HEK293 (cell line): Measurements from ENCODE around the gene CCDC57.
A peak's percentile ranks its signal among the peaks of the same experiment; 100 is the strongest.

Experiments used
- BCL11A ChIP-seq: fragments of 450-650 bp; formaldehyde crosslinking; IDR thresholded peaks from 2 replicates; pipeline ENCODE4 v1.5.1; 2016; ENCODE audit warnings: low read depth, missing biosample characterization, missing genetic modification characterization
- BCL11B ChIP-seq: fragments of 450-650 bp; formaldehyde crosslinking; IDR thresholded peaks from 2 replicates; pipeline ENCODE4 v1.5.1; 2016; ENCODE audit warnings: low read depth, missing biosample characterization, missing genetic modification characterization
- GFI1B ChIP-seq: fragments of 450-650 bp; formaldehyde crosslinking; IDR thresholded peaks from 2 replicates; pipeline ENCODE4 v1.5.1; 2016; ENCODE audit warnings: missing biosample characterization, missing genetic modification characterization
- GLIS2 ChIP-seq: fragments of 450-650 bp; formaldehyde crosslinking; IDR thresholded peaks from 2 replicates; pipeline ENCODE4 v1.5.1; 2016; ENCODE audit warnings: missing biosample characterization, missing genetic modification characterization
- KLF16 ChIP-seq: fragments of 450-650 bp; formaldehyde crosslinking; IDR thresholded peaks from 2 replicates; pipeline ENCODE4 v1.5.1; 2017; ENCODE audit warnings: missing biosample characterization, missing genetic modification characterization
- KLF9 ChIP-seq: fragments of 450-650 bp; formaldehyde crosslinking; IDR thresholded peaks from 2 replicates; pipeline ENCODE4 v1.5.1; 2016; ENCODE audit warnings: missing biosample characterization, missing genetic modification characterization, low read depth
- OSR2 ChIP-seq: fragments of 450-650 bp; formaldehyde crosslinking; IDR thresholded peaks from 2 replicates; pipeline ENCODE4 v1.5.1; 2016; ENCODE audit warnings: missing biosample characterization, missing genetic modification characterization
- PRDM1 ChIP-seq: fragments of 450-650 bp; formaldehyde crosslinking; IDR thresholded peaks from 2 replicates; pipeline ENCODE4; 2016; ENCODE audit warnings: missing biosample characterization, missing genetic modification characterization
- SCRT2 ChIP-seq: fragments of 450-650 bp; formaldehyde crosslinking; IDR thresholded peaks from 2 replicates; pipeline ENCODE4 v1.5.1; 2016; ENCODE audit warnings: missing biosample characterization, missing genetic modification characterization
- ZFP69B ChIP-seq: fragments of 450-650 bp; formaldehyde crosslinking; IDR thresholded peaks from 2 replicates; pipeline ENCODE4 v1.5.1; 2016; ENCODE audit warnings: missing biosample characterization, missing genetic modification characterization
- ZNF157 ChIP-seq: fragments of 450-650 bp; formaldehyde crosslinking; IDR thresholded peaks from 2 replicates; pipeline ENCODE4 v1.5.1; 2016; ENCODE audit warnings: missing biosample characterization, missing genetic modification characterization
- ZNF202 ChIP-seq: fragments of 450-650 bp; formaldehyde crosslinking; IDR thresholded peaks from 2 replicates; pipeline ENCODE4 v1.5.1; 2016; ENCODE audit warnings: missing biosample characterization, missing genetic modification characterization, borderline replicate concordance
- ZNF214 ChIP-seq: fragments of 450-650 bp; formaldehyde crosslinking; IDR thresholded peaks from 2 replicates; pipeline ENCODE4 v1.5.1; 2017; ENCODE audit warnings: missing biosample characterization, mild to moderate bottlenecking, missing genetic modification characterization, borderline replicate concordance
- ZNF302 ChIP-seq: fragments of 450-650 bp; formaldehyde crosslinking; IDR thresholded peaks from 2 replicates; pipeline ENCODE4 v1.5.1; 2016; ENCODE audit warnings: missing biosample characterization, missing genetic modification characterization, low read depth
- ZNF311 ChIP-seq: fragments of 450-650 bp; formaldehyde crosslinking; IDR thresholded peaks from 2 replicates; pipeline ENCODE4 v1.5.1; 2017; ENCODE audit warnings: missing biosample characterization, missing genetic modification characterization, borderline replicate concordance
- ZNF548 ChIP-seq: fragments of 450-650 bp; formaldehyde crosslinking; IDR thresholded peaks from 2 replicates; pipeline ENCODE4 v1.5.1; 2016; ENCODE audit warnings: missing biosample characterization, missing genetic modification characterization
- ZNF555 ChIP-seq: fragments of 450-650 bp; formaldehyde crosslinking; conservative IDR thresholded peaks from 2 replicates; pipeline ENCODE4 v1.5.1; 2017; ENCODE audit warnings: missing biosample characterization, mild to moderate bottlenecking, missing genetic modification characterization, inconsistent platforms
- ZNF558 ChIP-seq: fragments of 450-650 bp; formaldehyde crosslinking; IDR thresholded peaks from 2 replicates; pipeline ENCODE4 v1.5.1; 2016; ENCODE audit warnings: missing biosample characterization, missing genetic modification characterization
- ZNF560 ChIP-seq: fragments of 450-650 bp; formaldehyde crosslinking; IDR thresholded peaks from 2 replicates; pipeline ENCODE4 v1.5.1; 2017; ENCODE audit warnings: missing biosample characterization, missing genetic modification characterization, borderline replicate concordance
- ZNF571 ChIP-seq: fragments of 450-650 bp; formaldehyde crosslinking; IDR thresholded peaks from 2 replicates; pipeline ENCODE4 v1.5.0; 2017; ENCODE audit warnings: missing biosample characterization, missing genetic modification characterization
- ZNF621 ChIP-seq: fragments of 450-650 bp; formaldehyde crosslinking; IDR thresholded peaks from 2 replicates; pipeline ENCODE4 v1.5.1; 2017; ENCODE audit warnings: missing biosample characterization, missing genetic modification characterization
- ZNF658 ChIP-seq: fragments of 450-650 bp; formaldehyde crosslinking; IDR thresholded peaks from 2 replicates; pipeline ENCODE4; 2016; ENCODE audit warnings: missing biosample characterization, missing genetic modification characterization
- ZNF768 ChIP-seq: fragments of 450-650 bp; formaldehyde crosslinking; IDR thresholded peaks from 2 replicates; pipeline ENCODE4 v1.5.1; 2018; ENCODE audit warnings: missing biosample characterization, mild to moderate bottlenecking, missing genetic modification characterization
- ZNF792 ChIP-seq: fragments of 450-650 bp; formaldehyde crosslinking; IDR thresholded peaks from 2 replicates; pipeline ENCODE4 v1.5.1; 2016; ENCODE audit warnings: missing biosample characterization, missing genetic modification characterization
- ZSCAN23 ChIP-seq: fragments of 450-650 bp; formaldehyde crosslinking; IDR thresholded peaks from 2 replicates; pipeline ENCODE4 v1.5.1; 2016; ENCODE audit warnings: missing biosample characterization, missing genetic modification characterization
- ZSCAN30 ChIP-seq: fragments of 450-650 bp; IDR thresholded peaks from 2 replicates; pipeline ENCODE4 v1.5.1; 2018; ENCODE audit warnings: missing biosample characterization, mild to moderate bottlenecking, missing genetic modification characterization, moderate library complexity
- TF ChIP-seq, protein P1 (sequence below): IDR thresholded peaks from 2 replicates; pipeline ENCODE4 v1.6.1; 2011; ENCODE audit warnings: mild to moderate bottlenecking, low read depth, low read length, borderline replicate concordance
- TF ChIP-seq, protein P2 (sequence below): sonication (generic); formaldehyde crosslinking; IDR thresholded peaks from 2 replicates; pipeline ENCODE4 v1.8.1; 2022; ENCODE audit warnings: mild to moderate bottlenecking, moderate library complexity, missing genetic modification reagents
- TF ChIP-seq, protein P3 (sequence below): fragments of 450-650 bp; formaldehyde crosslinking; IDR thresholded peaks from 2 replicates; pipeline ENCODE4 v1.5.1; 2016; ENCODE audit warnings: missing biosample characterization, missing genetic modification characterization
- TF ChIP-seq, protein P4 (sequence below): fragments of 450-650 bp; formaldehyde crosslinking; IDR thresholded peaks from 2 replicates; pipeline ENCODE4 v1.5.1; 2016; ENCODE audit warnings: missing biosample characterization, missing genetic modification characterization, low read depth
- TF ChIP-seq, protein P5 (sequence below): fragments of 450-650 bp; formaldehyde crosslinking; IDR thresholded peaks from 2 replicates; pipeline ENCODE4 v1.5.1; 2016; ENCODE audit warnings: missing biosample characterization, missing genetic modification characterization
- TF ChIP-seq, protein P6 (sequence below): fragments of 450-650 bp; formaldehyde crosslinking; IDR thresholded peaks from 2 replicates; pipeline ENCODE4 v1.5.1; 2016; ENCODE audit warnings: missing biosample characterization, missing genetic modification characterization

Gene CCDC57

DNA sequence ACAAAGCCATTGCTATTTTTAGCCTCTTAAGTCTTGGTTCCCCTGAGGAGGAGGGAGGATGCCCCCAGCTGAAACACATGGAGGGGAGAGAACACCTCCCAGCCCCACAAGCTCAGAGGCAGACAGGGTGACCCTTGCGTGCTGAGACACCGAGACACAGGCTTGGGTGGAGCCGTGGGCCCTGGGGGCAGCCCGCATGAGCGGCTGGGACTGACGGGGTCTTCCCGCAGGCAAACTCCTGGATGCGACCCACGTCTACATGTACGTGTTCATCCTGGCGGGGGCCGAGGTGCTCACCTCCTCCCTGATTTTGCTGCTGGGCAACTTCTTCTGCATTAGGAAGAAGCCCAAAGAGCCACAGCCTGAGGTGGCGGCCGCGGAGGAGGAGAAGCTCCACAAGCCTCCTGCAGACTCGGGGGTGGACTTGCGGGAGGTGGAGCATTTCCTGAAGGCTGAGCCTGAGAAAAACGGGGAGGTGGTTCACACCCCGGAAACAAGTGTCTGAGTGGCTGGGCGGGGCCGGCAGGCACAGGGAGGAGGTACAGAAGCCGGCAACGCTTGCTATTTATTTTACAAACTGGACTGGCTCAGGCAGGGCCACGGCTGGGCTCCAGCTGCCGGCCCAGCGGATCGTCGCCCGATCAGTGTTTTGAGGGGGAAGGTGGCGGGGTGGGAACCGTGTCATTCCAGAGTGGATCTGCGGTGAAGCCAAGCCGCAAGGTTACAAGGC is 26.0 kb upstream of the CCDC57 start (continued):
- TF ChIP-seq KLF16 (tag by site-specific recombination) (no peak), ZNF571 (tag by site-specific recombination) (no peak), ZNF560 (tag by site-specific recombination) (no peak), ZNF558 (tag by site-specific recombination) (no peak), ZNF157 (tag by site-specific recombination) (no peak), ZNF768 (no peak), ZNF311 (tag by site-specific recombination) (no peak), ZNF214 (tag by site-specific recombination) (no peak), SCRT2 (tag by site-specific recombination) (0 out of 2 replicates have a peak, but pooled peaks have one; percentile 16), ZNF621 (tag by site-specific recombination) (no peak), GLIS2 (tag by site-specific recombination) (peak; percentile 81), KLF9 (tag by site-specific recombination) (no peak), ZNF555 (tag by site-specific recombination) (no peak), GFI1B (tag by site-specific recombination) (no peak), OSR2 (peak; percentile 66; the same call in 1 of the 2 replicates), BCL11B (tag by site-specific recombination) (no peak), ZNF548 (tag by site-specific recombination) (no peak), ZNF658 (tag by site-specific recombination) (no peak), ZNF302 (no peak), ZNF202 (tag by site-specific recombination) (no peak), ZSCAN23 (tag by site-specific recombination) (no peak), BCL11A (tag by site-specific recombination) (0 out of 2 replicates have a peak, but pooled peaks have one; percentile 29), ZNF792 (tag by site-specific recombination) (no peak), ZSCAN30 (tag by site-specific recombination) (0 out of 2 replicates have a peak, but pooled peaks have one; percentile 20), ZFP69B (tag by site-specific recombination) (no peak), PRDM1 (no peak)
- TF ChIP-seq, protein P1, sequence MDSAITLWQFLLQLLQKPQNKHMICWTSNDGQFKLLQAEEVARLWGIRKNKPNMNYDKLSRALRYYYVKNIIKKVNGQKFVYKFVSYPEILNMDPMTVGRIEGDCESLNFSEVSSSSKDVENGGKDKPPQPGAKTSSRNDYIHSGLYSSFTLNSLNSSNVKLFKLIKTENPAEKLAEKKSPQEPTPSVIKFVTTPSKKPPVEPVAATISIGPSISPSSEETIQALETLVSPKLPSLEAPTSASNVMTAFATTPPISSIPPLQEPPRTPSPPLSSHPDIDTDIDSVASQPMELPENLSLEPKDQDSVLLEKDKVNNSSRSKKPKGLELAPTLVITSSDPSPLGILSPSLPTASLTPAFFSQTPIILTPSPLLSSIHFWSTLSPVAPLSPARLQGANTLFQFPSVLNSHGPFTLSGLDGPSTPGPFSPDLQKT, result no peak
- TF ChIP-seq, protein P2, sequence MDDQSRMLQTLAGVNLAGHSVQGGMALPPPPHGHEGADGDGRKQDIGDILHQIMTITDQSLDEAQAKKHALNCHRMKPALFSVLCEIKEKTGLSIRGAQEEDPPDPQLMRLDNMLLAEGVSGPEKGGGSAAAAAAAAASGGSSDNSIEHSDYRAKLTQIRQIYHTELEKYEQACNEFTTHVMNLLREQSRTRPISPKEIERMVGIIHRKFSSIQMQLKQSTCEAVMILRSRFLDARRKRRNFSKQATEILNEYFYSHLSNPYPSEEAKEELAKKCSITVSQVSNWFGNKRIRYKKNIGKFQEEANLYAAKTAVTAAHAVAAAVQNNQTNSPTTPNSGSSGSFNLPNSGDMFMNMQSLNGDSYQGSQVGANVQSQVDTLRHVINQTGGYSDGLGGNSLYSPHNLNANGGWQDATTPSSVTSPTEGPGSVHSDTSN (CRISPR knock-in tag), result no peak
- TF ChIP-seq, protein P3, sequence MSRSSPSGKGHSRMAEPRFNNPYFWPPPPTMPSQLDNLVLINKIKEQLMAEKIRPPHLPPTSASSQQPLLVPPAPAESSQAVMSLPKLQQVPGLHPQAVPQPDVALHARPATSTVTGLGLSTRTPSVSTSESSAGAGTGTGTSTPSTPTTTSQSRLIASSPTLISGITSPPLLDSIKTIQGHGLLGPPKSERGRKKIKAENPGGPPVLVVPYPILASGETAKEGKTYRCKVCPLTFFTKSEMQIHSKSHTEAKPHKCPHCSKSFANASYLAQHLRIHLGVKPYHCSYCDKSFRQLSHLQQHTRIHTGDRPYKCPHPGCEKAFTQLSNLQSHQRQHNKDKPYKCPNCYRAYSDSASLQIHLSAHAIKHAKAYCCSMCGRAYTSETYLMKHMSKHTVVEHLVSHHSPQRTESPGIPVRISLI (tag by site-specific recombination), result no peak
- TF ChIP-seq, protein P4, sequence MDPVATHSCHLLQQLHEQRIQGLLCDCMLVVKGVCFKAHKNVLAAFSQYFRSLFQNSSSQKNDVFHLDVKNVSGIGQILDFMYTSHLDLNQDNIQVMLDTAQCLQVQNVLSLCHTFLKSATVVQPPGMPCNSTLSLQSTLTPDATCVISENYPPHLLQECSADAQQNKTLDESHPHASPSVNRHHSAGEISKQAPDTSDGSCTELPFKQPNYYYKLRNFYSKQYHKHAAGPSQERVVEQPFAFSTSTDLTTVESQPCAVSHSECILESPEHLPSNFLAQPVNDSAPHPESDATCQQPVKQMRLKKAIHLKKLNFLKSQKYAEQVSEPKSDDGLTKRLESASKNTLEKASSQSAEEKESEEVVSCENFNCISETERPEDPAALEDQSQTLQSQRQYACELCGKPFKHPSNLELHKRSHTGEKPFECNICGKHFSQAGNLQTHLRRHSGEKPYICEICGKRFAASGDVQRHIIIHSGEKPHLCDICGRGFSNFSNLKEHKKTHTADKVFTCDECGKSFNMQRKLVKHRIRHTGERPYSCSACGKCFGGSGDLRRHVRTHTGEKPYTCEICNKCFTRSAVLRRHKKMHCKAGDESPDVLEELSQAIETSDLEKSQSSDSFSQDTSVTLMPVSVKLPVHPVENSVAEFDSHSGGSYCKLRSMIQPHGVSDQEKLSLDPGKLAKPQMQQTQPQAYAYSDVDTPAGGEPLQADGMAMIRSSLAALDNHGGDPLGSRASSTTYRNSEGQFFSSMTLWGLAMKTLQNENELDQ (tag by site-specific recombination), result no peak
- TF ChIP-seq, protein P5, sequence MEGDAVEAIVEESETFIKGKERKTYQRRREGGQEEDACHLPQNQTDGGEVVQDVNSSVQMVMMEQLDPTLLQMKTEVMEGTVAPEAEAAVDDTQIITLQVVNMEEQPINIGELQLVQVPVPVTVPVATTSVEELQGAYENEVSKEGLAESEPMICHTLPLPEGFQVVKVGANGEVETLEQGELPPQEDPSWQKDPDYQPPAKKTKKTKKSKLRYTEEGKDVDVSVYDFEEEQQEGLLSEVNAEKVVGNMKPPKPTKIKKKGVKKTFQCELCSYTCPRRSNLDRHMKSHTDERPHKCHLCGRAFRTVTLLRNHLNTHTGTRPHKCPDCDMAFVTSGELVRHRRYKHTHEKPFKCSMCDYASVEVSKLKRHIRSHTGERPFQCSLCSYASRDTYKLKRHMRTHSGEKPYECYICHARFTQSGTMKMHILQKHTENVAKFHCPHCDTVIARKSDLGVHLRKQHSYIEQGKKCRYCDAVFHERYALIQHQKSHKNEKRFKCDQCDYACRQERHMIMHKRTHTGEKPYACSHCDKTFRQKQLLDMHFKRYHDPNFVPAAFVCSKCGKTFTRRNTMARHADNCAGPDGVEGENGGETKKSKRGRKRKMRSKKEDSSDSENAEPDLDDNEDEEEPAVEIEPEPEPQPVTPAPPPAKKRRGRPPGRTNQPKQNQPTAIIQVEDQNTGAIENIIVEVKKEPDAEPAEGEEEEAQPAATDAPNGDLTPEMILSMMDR (tag by site-specific recombination), result no peak
- TF ChIP-seq, protein P6, sequence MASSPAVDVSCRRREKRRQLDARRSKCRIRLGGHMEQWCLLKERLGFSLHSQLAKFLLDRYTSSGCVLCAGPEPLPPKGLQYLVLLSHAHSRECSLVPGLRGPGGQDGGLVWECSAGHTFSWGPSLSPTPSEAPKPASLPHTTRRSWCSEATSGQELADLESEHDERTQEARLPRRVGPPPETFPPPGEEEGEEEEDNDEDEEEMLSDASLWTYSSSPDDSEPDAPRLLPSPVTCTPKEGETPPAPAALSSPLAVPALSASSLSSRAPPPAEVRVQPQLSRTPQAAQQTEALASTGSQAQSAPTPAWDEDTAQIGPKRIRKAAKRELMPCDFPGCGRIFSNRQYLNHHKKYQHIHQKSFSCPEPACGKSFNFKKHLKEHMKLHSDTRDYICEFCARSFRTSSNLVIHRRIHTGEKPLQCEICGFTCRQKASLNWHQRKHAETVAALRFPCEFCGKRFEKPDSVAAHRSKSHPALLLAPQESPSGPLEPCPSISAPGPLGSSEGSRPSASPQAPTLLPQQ (tag by site-specific recombination), result no peak
